ENCODE data around the gene NUP210L. TPM values are rescaled to one million over a fixed set of nuclear protein-coding genes. Genes with fewer than 3 reads are reported as not detected.

The NUP210L gene
- total RNA-seq, 2 donors from 2014 or later = 0.06 TPM; not detected in 1

DNA sequence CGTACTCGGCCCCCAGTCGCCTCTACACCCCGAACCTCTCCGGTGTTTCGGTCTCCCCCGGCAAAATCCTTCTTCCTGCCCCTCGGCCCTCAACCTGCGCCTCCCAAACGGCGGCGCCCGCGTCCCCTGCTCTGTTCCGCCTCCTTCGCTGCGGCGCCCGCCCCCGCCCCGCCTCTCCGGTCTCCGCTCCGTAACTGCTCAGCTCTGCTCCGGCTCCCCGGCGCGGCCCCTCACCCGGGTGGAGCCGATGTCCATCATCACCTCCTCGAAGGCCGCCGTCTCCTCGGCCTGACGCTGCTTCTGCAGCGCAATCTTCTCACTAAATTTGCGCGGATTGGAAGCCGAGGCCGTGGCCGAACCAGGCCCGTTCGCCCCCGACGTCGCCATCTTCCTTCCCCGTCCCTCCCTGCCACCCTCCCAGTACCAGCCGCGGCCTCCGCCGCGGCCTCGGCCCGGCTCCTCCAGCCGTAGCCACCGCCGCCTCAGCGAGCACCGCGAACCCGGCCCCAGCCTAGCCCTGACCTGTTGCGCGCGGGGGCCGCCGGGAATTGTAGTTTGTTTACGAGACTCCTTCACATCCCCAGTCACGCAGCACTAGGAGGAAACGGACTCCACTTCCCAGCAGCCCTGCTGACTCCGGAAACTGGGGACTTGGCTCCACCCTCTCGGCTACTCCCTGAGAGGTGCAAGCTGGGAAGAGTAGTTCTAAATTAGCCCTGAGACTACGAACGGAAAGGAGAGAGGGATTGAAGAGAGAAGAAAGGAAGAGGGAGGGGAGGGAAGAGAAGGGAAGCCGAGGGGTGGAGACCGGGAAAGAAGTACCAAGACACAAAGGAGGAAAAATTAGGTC lies 196.5 kb downstream of the NUP210L start, which contains the start of gene CRTC2:
CRTC2 (minus strand) TSS at position 502 of the 850 bp plus-strand sequence; CDS start at position 387, 115 bp downstream.
- intact Hi-C loops (cut with DNase I, micrococcal nuclease) = no loop called here
- DNase-seq (peak; percentile 99 to 100), ATAC-seq (peak; percentile 85)

- DNase-seq (no peak), ATAC-seq (peak; percentile 7)
- intact Hi-C loops (cut with DNase I, micrococcal nuclease) = no loop called here
Observed at GRCh38 chr1:153957744-153958110, 197.1 kb downstream of the NUP210L start.

DNA sequence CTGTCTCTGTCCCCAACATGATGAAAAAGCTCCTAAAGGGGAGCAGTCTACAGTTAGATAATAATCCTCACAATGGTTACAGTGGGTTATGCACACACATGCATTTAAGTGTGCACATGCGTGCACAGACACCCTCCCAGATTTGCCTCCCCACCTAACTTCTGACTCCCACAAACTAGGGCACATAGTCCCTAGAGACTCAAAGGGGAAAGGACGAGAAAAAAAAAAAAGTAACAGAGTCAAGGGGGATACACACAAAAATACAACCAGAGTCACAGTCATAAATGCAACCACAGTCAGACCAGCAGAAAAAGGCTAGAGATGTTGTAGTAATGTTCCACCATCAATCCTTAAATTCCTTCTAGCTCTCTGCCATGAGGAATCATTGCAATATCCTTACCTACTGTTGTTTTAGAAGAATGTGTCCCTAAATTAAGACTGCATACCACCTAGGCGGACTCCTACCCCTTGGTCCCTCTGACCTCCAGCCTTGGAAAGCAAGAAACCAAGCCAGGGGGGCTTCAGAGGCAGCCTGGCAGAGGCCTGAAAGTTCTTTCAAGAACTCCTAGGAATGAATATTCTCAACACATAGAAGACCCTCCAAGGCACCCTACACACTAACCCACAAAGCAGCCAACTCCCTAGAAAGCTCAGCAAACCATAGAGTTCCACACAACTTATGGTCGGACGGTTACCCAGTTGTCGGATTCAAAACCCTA lies 197.7 kb downstream of the NUP210L start:
- intact Hi-C loops (cut with DNase I, micrococcal nuclease) = no loop called here
- DNase-seq (no peak), ATAC-seq (no peak)

DNA sequence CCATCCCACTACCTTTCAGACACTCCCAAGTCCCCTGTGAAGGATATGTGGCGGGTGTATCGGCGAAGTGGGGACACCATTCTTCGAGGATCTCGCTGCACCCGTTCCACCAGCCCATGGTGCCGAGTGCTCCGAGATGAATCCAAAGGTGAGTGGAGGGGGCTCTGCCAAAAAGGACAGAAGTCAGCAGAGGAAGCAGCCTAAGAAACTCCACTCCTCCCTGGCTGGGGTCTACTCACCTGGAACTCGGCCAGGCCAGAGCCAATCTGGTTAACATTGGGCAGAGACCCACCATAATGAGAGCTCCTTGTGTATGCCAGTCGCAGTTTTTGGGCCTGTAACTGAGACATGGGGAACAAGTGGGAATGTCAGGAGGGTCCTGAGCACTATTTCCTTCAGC lies 200.0 kb downstream of the NUP210L start:
- no peak for ATAC-seq

DNA sequence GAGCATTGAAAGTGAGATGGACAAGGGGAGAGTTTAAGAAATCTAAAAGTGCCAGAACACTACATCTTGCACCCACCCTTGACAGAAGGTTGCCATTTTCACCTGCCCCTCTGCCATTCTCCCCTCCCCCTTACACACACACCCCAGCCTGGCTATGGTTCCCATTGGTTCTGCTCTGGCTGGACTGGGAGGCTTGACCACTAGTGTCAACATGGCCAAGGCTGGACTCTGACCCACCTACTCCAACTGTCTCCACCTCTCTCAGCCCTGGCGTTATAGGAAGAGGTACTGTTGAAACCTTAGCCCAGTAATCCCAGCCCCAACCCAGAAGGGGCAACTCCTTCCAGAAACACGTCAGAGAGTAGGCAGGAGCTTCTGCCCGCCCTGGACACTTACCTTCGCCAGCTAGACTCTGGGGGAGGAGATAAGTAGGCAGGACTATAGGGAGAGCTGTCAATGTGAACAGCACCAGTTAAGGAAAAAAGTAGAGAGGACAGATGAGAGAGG lies 201.0 kb downstream of the NUP210L start:
- intact Hi-C loops (cut with DNase I, micrococcal nuclease) = no loop called here
- DNase-seq (no peak), ATAC-seq (no peak)

More for the DNA sequence above, 200.0 kb downstream of the NUP210L start:
- intact Hi-C loops (cut with DNase I, micrococcal nuclease) = no loop called here
- no peak for DNase-seq

DNA sequence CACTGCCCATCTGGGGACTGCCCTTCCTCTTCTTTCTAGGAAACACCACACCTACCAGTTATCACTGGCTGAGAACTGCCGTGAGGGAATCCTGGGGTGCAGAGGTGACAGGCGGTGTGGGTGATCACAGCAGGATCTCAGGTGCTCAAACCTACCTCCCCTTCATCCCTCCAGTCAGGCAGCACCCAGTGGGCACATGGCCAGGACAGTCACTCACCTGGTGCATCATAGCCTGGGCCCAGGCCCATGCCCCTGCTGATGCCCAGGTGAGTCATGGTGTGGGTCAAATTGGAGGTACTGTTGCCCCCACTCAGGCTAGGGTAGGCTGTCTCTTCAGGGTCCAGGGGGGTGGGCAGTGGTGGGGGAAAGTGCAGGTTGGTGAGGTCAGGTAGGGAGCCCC lies 203.1 kb downstream of the NUP210L start:
- no peak for ATAC-seq
- intact Hi-C loops (cut with DNase I, micrococcal nuclease) = no loop called here
- DNase-seq = no peak

DNA sequence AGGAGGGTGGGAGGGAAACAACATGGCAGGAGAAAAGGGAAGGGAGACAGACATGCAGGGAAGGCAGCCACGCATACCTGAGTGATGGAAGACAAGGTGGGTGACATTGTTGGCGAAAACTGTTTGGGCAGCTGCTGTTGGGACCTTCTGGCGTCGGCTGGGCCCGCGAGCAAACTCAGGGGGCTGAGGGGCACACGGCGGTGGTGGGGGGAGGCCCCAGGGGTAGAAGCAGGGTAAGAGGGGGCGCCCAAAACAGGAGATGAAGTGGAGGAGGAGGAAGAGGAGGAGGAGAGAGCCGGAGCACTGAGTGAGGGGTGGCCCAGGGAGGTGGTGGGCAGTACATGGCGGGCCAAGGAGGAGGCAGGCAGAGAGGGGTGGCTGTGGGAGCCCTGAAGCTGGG lies 203.7 kb downstream of the NUP210L start:
- DNase-seq = no peak
- intact Hi-C loops (cut with DNase I, micrococcal nuclease) = no loop called here
- ATAC-seq = no peak

DNA sequence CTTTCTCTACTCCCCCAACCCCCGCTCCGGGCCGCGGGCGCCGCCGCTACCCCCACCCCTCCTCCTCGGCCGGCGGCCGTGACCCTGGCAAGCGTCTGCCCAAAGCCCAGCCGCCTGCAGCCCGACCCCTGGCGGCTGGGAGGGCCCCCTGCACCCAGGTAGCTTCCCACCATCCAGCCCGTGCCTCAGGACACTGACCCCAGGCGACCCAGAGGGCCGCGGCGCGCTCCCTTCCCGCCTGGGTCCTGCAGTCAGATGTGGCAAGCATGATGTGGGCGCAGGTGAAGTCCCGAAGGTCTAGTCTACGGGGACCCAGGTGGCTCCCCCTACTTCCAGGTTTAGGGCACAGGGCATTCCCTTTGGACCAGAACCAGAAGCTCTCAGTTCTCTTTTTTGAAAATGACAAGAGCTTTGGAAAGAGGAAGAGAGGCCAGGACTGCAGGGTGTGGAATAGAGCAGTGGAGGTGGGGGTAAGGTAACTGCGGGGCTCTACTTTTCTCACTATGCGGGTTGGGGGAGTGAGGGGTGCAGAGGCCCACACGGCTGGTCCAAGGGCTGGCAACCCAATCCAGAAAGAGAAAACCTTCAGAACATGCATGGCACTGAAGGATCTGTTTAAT lies 208.1 kb downstream of the NUP210L start, which contains the start of gene DENND4B:
DENND4B (minus strand) TSS at position 97 of the 620 bp plus-strand sequence. CDS start 2,344 bp downstream, outside the sequence.
- intact Hi-C loops (cut with DNase I, micrococcal nuclease) = loop anchor here in 1 of 2 donors (10.0 kb wide), 1 partner anchor 122 kb away; no protein-coding TSS in a partner anchor
- ATAC-seq = peak; percentile 81
- peak; percentile 81 to 86 for DNase-seq

DNA sequence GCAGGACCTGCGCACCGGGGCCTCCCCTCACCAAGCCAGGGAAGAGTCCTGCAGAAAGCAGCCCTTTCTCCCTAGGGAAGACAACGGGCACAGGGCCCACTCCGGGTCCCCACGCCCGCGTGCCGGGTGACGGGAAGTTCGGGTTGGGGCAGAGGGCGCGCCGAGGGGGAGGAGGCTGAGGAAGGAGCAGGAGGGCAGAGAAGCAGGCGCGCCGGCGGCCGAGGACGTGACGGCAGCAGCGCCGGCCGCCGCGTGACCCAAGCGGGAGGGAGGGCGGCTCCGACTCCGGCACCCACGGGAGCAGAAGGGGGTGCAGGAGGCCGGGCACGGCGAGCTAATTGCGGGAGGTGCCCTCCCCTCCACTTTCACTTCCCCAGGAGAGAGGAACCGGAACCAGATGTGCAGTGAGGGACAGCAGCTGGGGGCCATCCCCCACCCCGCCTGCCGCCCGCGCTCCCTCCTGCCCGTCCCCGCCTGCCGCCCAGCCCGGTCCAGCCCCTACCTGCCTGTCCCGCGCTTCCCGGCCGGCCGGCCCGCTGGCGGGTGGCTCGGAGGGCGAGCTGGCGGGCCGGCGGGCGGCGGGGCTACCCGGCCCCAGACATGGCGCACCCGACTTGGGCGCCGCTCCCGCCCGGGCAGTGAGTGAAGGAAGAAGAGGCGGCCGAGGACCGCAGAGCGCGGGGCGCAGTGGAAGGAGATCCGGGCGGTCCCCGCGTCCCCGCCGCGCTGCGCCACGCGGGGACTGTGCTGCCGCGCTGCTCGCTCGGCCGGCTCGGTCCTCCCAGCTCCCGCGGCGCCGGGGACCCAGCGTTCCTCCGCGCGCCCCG lies 208.9 kb downstream of the NUP210L start:
- intact Hi-C loops (cut with DNase I, micrococcal nuclease) = loop anchor here in 1 of 2 donors (10.0 kb wide), 1 partner anchor 121 kb away; no protein-coding TSS in a partner anchor
- ATAC-seq (peak; percentile 85), DNase-seq (peak; percentile 91)

- ATAC-seq (peak; percentile 25), DNase-seq (peak; percentile 66 to 71)
- intact Hi-C loops (cut with DNase I, micrococcal nuclease) = loop anchor here in 1 of 2 donors (10.0 kb wide), 1 partner anchor 120 kb away; no protein-coding TSS in a partner anchor
Observed at GRCh38 chr1:153945131-153945794, 209.6 kb downstream of the NUP210L start.

GRCh38 chr1:153944827-153945117 lies 210.1 kb downstream of the NUP210L start:
- no peak for DNase-seq
- intact Hi-C loops (cut with DNase I, micrococcal nuclease) = loop anchor here in 1 of 2 donors (10.0 kb wide), 1 partner anchor 120 kb away; no protein-coding TSS in a partner anchor
- ATAC-seq = no peak

GRCh38 chr1:153944005-153944826 lies 210.7 kb downstream of the NUP210L start:
- ATAC-seq (no peak), DNase-seq (no peak)
- intact Hi-C loops (cut with DNase I, micrococcal nuclease) = loop anchor here in 1 of 2 donors (10.0 kb wide), 1 partner anchor 119 kb away; no protein-coding TSS in a partner anchor

DNA sequence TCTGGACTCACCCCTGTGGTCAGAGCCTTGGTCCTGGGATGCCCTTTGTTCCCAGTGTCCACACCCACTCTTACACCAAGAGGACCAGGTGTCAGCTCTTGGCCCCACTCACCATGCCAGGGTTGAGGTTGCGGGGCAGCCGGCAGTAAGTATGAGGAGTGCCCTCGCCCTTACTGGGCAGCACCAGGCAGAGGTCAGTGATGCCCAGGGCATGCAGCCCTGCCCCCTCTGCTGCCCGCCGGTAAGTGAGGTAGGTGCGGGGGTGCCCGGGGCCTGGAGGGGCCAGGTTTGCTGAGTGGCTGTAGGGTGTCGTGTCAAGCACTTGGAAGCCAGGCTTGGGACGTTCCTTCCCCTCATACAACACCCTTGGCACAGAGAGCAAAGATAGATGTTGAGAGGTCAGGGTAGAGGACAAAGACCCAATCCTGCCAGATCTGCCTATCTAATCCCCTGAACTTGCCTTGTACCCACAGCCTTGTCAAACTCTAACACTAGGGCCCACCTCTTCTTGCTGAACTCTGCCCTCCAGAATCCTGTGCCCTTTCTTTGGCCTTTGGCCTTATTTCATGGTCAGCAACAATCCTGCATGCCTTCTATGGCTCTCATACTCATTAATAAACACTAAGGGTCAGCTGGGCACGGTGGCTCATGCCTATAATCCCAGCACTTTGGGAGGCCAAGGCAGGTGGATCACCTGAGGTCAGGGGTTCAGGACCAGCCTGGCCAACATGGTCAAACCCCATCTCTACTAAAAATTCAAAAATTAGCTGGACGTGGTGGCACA lies 211.9 kb downstream of the NUP210L start:
- intact Hi-C loops (cut with DNase I, micrococcal nuclease) = loop anchor here in 1 of 2 donors (10.0 kb wide), 1 partner anchor 118 kb away; no protein-coding TSS in a partner anchor
- DNase-seq = no peak
- ATAC-seq = no peak
